Osteoblast (primary cell): ENCODE measurements around the gene UNC13C. TPM values are rescaled to one million over a fixed set of nuclear protein-coding genes. Genes with fewer than 3 reads are reported as not detected.

Source experiments
- DNase-seq: peaks from one replicate; pipeline ENCODE4 v3.0.0; 2011; ENCODE audit warnings: low spot score, mixed read lengths; ENCODE audit not compliant: insufficient read length; ENCODE audit errors: missing footprints
- H2AFZ ChIP-seq: 2 replicates; pipeline ENCODE4 v1.6.0; 2011; ENCODE audit warnings: mild to moderate bottlenecking, low read length
- H3K27ac ChIP-seq: 2 replicates; pipeline ENCODE4 v1.5.1; 2011; ENCODE audit warnings: mild to moderate bottlenecking, low read depth, low read length, moderate library complexity
- H3K27me3 ChIP-seq: 2 replicates; pipeline ENCODE4 v1.6.0; 2012; ENCODE audit warnings: mild to moderate bottlenecking, control low read depth, inconsistent platforms, low read length, moderate library complexity; ENCODE audit not compliant: insufficient read depth
- H3K36me3 ChIP-seq: 2 replicates; pipeline ENCODE4 v1.5.1; 2011; ENCODE audit warnings: mild to moderate bottlenecking, low read length, control low read depth, moderate library complexity; ENCODE audit not compliant: insufficient read depth
- H3K4me1 ChIP-seq: 2 replicates; pipeline ENCODE4 v1.5.1; 2011; ENCODE audit warnings: mild to moderate bottlenecking, low read length, control low read depth, moderate library complexity; ENCODE audit not compliant: insufficient read depth
- H3K4me2 ChIP-seq: 2 replicates; pipeline ENCODE4 v1.6.0; 2011; ENCODE audit warnings: mild to moderate bottlenecking, low read length; ENCODE audit not compliant: insufficient read depth
- H3K4me3 ChIP-seq: fragments of 200-600 bp; sonication (generic); 3 replicates; pipeline ENCODE4 v1.5.1; 2012; ENCODE audit warnings: mild to moderate bottlenecking, low read length, inconsistent platforms; ENCODE audit not compliant: insufficient read depth
- H3K79me2 ChIP-seq: 2 replicates; pipeline ENCODE4 v1.6.0; 2012; ENCODE audit warnings: mild to moderate bottlenecking, low read length, control low read depth, inconsistent platforms; ENCODE audit not compliant: insufficient read depth
- H3K9me3 ChIP-seq: 2 replicates; pipeline ENCODE4 v1.5.1; 2011; ENCODE audit warnings: low read depth, low read length, control low read depth
- H4K20me1 ChIP-seq: 2 replicates; pipeline ENCODE4 v1.6.0; 2012; ENCODE audit warnings: mild to moderate bottlenecking, low read length, control low read depth; ENCODE audit not compliant: insufficient read depth
- total RNA-seq: library from RNA; depleted of rRNA; stranded (reverse); fragments of >200 nt; gene quantifications from 2 replicates; pipeline ENCODE4 v1.2.3, GENCODE V29; 2012
- TF ChIP-seq, protein P1 (sequence below): IDR thresholded peaks from 2 replicates; pipeline ENCODE4 v1.5.1; 2011; ENCODE audit warnings: mild to moderate bottlenecking, low read depth, low read length, moderate library complexity; ENCODE audit errors: extremely low read depth

UNC13C gene
- total RNA-seq, 1 donor: not detected

GRCh38 chr15:54567408-54568035 lies 589.3 kb downstream of the UNC13C start:
- H3K4me1 ChIP-seq: no peaks in the 10 kb centered on the region
- no peaks in the 10 kb centered on the region for H4K20me1 ChIP-seq
- no peak for DNase-seq
- no peaks in the 10 kb centered on the region for H3K36me3 ChIP-seq
- H3K4me2 ChIP-seq: no peak overlapping the region
- H3K4me3 ChIP-seq: no peak overlapping the region
- no peaks in the 10 kb centered on the region for H3K9me3 ChIP-seq
- no peak overlapping the region for H3K27ac ChIP-seq
- no peaks in the 10 kb centered on the region for H3K27me3 ChIP-seq
- H2AFZ ChIP-seq: no peak overlapping the region
- TF ChIP-seq, protein P1, sequence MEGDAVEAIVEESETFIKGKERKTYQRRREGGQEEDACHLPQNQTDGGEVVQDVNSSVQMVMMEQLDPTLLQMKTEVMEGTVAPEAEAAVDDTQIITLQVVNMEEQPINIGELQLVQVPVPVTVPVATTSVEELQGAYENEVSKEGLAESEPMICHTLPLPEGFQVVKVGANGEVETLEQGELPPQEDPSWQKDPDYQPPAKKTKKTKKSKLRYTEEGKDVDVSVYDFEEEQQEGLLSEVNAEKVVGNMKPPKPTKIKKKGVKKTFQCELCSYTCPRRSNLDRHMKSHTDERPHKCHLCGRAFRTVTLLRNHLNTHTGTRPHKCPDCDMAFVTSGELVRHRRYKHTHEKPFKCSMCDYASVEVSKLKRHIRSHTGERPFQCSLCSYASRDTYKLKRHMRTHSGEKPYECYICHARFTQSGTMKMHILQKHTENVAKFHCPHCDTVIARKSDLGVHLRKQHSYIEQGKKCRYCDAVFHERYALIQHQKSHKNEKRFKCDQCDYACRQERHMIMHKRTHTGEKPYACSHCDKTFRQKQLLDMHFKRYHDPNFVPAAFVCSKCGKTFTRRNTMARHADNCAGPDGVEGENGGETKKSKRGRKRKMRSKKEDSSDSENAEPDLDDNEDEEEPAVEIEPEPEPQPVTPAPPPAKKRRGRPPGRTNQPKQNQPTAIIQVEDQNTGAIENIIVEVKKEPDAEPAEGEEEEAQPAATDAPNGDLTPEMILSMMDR: no peak
- no peaks in the 10 kb centered on the region for H3K79me2 ChIP-seq

DNA sequence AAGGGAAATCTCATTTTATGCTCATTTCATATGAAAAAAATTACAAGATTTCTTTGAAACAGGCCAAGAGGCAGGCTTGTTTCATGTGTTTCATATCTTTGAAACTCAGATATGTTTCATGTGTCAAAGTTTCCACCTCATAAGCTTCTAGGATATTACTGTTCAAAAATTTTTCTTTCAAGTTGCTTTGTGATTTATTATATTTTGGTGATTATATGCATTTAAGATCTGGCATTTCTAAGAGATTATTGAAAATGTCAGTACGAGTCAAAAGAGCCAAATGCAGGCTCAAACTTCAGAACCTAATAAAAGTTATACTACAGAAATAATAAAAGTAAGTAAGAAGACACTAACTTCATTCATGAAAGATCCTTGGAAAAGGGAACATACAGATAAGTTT lies 590.1 kb downstream of the UNC13C start:
- H3K4me3 ChIP-seq: no peak overlapping the region
- TF ChIP-seq, protein P1: no peak
- H3K9me3 ChIP-seq: no peaks in the 10 kb centered on the region
- no peaks in the 10 kb centered on the region for H3K4me1 ChIP-seq
- no peaks in the 10 kb centered on the region for H4K20me1 ChIP-seq
- H3K4me2 ChIP-seq: no peak overlapping the region
- no peak for DNase-seq
- H3K79me2 ChIP-seq: no peaks in the 10 kb centered on the region
- H3K27ac ChIP-seq: no peak overlapping the region
- H2AFZ ChIP-seq: no peak overlapping the region
- H3K27me3 ChIP-seq: no peaks in the 10 kb centered on the region
- H3K36me3 ChIP-seq: no peaks in the 10 kb centered on the region

- H3K36me3 ChIP-seq: no peaks in the 10 kb centered on the region
- no peaks in the 10 kb centered on the region for H3K27me3 ChIP-seq
- H4K20me1 ChIP-seq: no peaks in the 10 kb centered on the region
- H3K79me2 ChIP-seq: no peaks in the 10 kb centered on the region
- TF ChIP-seq, protein P1: no peak
- H3K9me3 ChIP-seq: no peaks in the 10 kb centered on the region
- H3K4me2 ChIP-seq: no peak overlapping the region
- H2AFZ ChIP-seq: no peak overlapping the region
- DNase-seq: no peak
- H3K4me3 ChIP-seq: no peak overlapping the region
- H3K27ac ChIP-seq: no peak overlapping the region
- no peaks in the 10 kb centered on the region for H3K4me1 ChIP-seq
These were observed 593.3 kb downstream of the UNC13C start for GRCh38 chr15:54571576-54571975.

- no peaks in the 10 kb centered on the region for H3K9me3 ChIP-seq
- H3K27ac ChIP-seq: no peak overlapping the region
- TF ChIP-seq, protein P1: no peak
- H3K4me1 ChIP-seq: no peaks in the 10 kb centered on the region
- H3K36me3 ChIP-seq: no peaks in the 10 kb centered on the region
- no peaks in the 10 kb centered on the region for H3K79me2 ChIP-seq
- no peak overlapping the region for H2AFZ ChIP-seq
- no peak overlapping the region for H3K4me3 ChIP-seq
- no peak for DNase-seq
- H3K27me3 ChIP-seq: no peaks in the 10 kb centered on the region
- no peak overlapping the region for H3K4me2 ChIP-seq
- no peaks in the 10 kb centered on the region for H4K20me1 ChIP-seq
These were observed 597.3 kb downstream of the UNC13C start for GRCh38 chr15:54575586-54575985.
